Fibroblast of pulmonary artery (primary cell): ENCODE measurements around the gene NRXN3.
"Not testable (repeated sequence)": the region's sequence is repeated elsewhere in the genome, so short reads cannot be mapped to it uniquely, and the experiment has no call there.

ENCODE experiments used
- DNase-seq: peaks from one replicate; pipeline ENCODE4 v3.0.0-alpha.2; 2010; ENCODE audit warnings: low read depth
- H3K4me3 ChIP-seq: replicated peaks from 2 replicates; pipeline ENCODE4 v1.5.1; 2011; ENCODE audit warnings: low read depth, mild to moderate bottlenecking, control low read depth, low read length, moderate library complexity
- CTCF ChIP-seq: IDR thresholded peaks from 2 replicates; pipeline ENCODE4 v1.5.1; 2011; ENCODE audit warnings: mild to moderate bottlenecking, control low read depth, low read length, inconsistent platforms; ENCODE audit errors: missing control alignments

Gene NRXN3

GRCh38 chr14:78561074-78561473 lies 390.9 kb downstream of the NRXN3 start:
- no peak overlapping the region for H3K4me3 ChIP-seq
- TF ChIP-seq CTCF = no peak
- no peak for DNase-seq

DNA sequence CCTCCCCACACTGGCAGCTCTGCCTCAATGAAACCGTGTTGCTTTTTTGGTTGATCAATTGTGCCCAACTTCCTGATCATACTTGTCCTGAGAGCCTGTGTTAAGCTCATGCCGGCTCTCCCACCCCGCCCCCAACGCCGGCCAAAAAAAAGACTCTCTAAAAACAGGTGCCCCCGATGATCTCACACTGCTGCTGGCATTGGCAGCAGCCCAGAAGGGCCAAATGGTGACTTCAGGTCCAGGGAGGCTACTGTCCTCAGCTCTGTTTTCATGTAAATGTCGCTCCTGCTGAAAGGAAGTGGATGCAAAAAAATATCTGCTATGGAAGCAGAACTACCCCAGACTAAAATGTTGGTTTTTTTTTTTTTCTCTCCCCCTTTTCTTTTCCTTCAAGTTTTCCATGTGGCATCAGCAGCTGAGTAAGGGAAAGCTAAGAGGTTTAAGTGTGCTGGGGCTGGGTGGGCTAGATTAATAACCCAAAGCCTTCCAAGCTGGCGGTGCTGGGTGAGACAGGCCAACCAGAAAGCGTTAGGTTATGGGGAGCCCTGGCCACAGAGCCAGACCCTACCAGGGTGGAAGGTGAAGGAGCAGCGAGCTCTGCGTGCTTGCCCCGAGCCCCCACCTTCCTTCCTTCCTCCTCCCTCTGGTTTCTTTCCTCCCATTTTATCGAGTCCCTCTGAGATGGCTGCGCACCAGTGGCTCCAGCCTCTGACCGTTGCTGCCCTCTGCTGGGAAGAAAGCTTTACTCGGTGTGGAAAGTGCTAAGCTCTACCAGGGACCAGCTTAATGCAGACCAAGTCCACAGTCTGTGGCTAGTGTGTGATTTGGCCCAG lies 396.1 kb downstream of the NRXN3 start:
- H3K4me3 ChIP-seq = peak overlapping the region; percentile 24
- peak; percentile 77 for TF ChIP-seq CTCF
- DNase-seq = peak; percentile 72

GRCh38 chr14:78566859-78567172 lies 396.6 kb downstream of the NRXN3 start:
- TF ChIP-seq CTCF = no peak
- no peak for DNase-seq
- H3K4me3 ChIP-seq = no peak overlapping the region

DNA sequence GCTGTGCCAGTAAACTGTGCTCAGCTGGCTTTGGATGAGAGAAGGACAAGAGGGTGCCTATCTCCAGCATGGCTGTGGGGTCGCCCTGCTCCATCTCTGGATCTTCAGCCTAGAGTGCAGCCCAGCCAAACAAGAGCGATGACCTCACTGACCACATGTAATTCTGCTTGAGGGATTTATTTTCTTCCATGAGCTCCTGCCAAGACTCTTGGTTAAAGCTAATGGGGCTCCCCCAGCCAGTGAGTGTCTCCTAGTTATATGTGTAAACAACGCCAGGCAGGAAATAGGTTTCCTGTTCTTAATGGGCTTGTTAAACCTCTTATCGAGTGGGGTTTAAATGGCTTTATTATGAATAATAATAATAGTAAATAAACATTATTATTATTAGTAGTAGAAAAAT lies 397.2 kb downstream of the NRXN3 start:
- no peak for TF ChIP-seq CTCF
- H3K4me3 ChIP-seq = no peak overlapping the region

GRCh38 chr14:78573736-78574135 lies 403.6 kb downstream of the NRXN3 start:
- not testable (repeated sequence) for H3K4me3 ChIP-seq, DNase-seq

More for the DNA sequence above, 397.2 kb downstream of the NRXN3 start:
- no peak for DNase-seq

DNA sequence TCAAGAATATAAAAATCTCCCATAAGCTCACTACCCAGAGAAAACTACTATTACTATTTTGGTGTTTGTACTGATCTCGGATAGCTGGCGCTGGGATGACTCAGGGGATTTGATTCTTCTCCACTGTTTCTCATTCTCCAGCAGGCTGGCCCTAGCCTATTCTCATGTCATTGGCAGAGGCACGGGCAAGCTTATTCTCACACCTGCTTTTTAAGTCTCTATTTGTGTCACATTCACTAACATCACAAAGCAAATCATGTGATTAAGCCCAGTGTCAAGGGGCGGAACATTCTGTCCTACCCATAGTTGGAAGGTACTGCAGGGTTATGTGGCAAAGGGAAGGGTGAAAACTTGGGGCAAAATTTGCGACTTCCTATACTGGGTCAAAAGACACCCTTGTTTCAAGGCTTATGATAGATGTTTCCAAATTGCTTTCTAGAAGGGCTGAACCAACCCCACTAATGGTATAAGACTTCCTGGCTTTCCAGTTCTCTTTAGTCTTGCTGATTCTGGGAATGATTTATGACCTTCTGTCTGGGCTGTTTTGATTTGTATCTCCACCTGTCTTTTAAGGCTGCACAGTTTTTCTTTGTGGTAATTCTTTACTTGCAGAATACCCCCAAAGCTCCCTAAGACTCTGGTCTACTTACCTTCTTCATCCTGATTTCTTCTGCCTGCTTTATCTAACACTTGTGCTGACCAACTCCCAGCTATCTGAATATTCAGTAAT lies 406.4 kb downstream of the NRXN3 start:
- no peak overlapping the region for H3K4me3 ChIP-seq
- TF ChIP-seq CTCF = no peak
- DNase-seq = no peak

GRCh38 chr14:78581229-78581628 lies 411.1 kb downstream of the NRXN3 start:
- no peak overlapping the region for H3K4me3 ChIP-seq
- TF ChIP-seq CTCF = no peak
- no peak for DNase-seq
